HG03095 (cell line): ENCODE data around the gene OR56A4.
"Not testable (repeated sequence)": the region's sequence is repeated elsewhere in the genome, so short reads cannot be mapped to it uniquely, and the experiment has no call there.

Experiments used
- ATAC-seq: cut with Tn5 transposase; IDR thresholded peaks from one replicate; pipeline ENCODE4 v1.9.1; 2021; ENCODE audit warnings: moderate library complexity; ENCODE audit not compliant: unreplicated experiment

OR56A4 gene

DNA sequence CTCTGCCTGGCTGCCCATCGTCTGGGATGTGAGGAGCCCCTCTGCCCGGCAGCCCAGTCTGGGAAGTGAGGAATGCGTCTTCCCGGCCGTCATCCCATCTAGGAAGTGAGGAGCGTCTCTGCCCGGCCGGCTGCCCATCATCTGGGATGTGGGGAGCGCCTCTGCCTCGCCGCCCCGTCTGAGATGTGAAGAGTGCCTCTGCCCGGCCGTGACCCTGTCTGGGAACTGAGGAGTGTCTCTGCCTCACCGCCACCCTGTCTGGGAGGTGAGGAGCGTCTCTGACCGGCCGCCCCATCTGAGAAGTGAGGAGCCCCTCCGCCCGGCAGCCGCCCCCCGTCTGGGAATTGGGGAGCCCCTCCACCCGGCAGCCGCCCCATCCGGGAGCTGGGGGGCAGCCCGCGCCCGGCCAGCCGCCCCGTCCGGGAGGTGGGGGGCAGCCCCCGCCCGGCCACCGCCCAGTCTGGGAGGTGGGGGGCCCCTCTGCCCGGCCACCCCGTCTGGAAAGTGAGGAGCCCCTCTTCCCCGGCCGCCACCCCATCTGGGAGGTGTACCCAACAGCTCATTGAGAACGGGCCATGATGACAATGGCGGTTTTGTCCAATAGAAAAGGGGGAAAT is 45.9 kb downstream of the OR56A4 start:
- not testable (repeated sequence) for ATAC-seq

DNA sequence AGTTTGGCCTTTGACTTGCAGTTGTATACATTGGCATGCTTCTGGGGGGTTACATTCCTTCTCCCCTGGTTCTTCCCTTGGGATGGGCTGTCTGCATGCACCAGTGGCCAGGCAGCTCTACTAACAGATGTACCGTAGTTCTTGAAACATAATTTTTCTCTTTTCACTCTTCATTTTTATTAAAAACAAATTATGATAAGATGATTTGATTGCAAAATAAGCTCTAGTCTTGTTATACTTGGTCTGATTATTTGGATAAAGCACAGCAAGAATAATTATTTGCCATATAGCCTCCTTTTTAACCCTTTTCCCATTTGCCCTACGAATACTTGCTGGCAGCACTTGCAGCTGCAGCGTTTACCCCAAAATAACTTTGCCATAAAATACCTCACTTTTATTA is 51.2 kb downstream of the OR56A4 start:
- no peak for ATAC-seq
